K562 (cell line): ENCODE results near the gene SPOCK3. TPM values are rescaled to one million over a fixed set of nuclear protein-coding genes. Genes with fewer than 3 reads are reported as not detected.

Source experiments
- ATAC-seq: fragments of 200-7000 bp; cut with Tn5 transposase; 3 replicates; pipeline ENCODE4 v1.9.1; 2020; ENCODE audit warnings: moderate library complexity
- BruUV-seq: library from RNA; stranded (reverse); fragments of 400-500 nt; replicated peaks from 2 replicates; lab custom pipeline; 2021; lab: Mats Ljungman, UMichigan
- CTCF ChIA-PET: fragments of 300-600 bp; formaldehyde crosslinking; extraction: SDS; loops from one replicate; lab custom pipeline; 2021; ENCODE audit warnings: low intra/inter-chr PET ratio; lab: Yijun Ruan, JAX
- POLR2A ChIA-PET: fragments of 300-600, 350-650 bp; sonication (Branson Sonifier 250); formaldehyde crosslinking; extraction: SDS; loops from one replicate; lab custom pipeline; 2021; ENCODE audit warnings: antibody characterized with exemption, inconsistent platforms; lab: Yijun Ruan, JAX
- DNase-seq, 4 experiments: peaks; one replicate each; pipeline versions ENCODE4 v3.0.0 to v3.0.0-alpha.2; 2011 to 2018; ENCODE audit warnings: low spot score in 3 of 4, mixed read lengths in 3 of 4; ENCODE audit errors: extremely low read depth in 1 of 4
- FAIRE-seq: peaks from 2 replicates; lab custom pipeline; 2011; peaks lifted over from hg19 to GRCh38; lab: Jason Lieb, UNC
- H2AFZ ChIP-seq: 2 replicates; pipeline ENCODE4 v1.6.0; 2011; ENCODE audit warnings: low read depth, low read length, control low read depth, inconsistent platforms
- H3K27ac ChIP-seq: fragments of 200-600 bp; 3 replicates; pipeline ENCODE4 v1.8.0; 2011; ENCODE audit warnings: low read depth, mild to moderate bottlenecking, control low read depth, inconsistent platforms, low read length, moderate library complexity, mixed read lengths; ENCODE audit errors: extremely low read depth
- H3K27me3 ChIP-seq, 2 experiments: fragments of 300-600 bp in 1 of 2; 2 replicates in 1 of 2; 3 replicates in 1 of 2; pipeline versions ENCODE4 v1.6.0 to v1.8.0; 2011; ENCODE audit warnings: inconsistent platforms in 2 of 2, low read length in 2 of 2, mild to moderate bottlenecking in 1 of 2, mixed read lengths in 1 of 2, moderate library complexity in 1 of 2; ENCODE audit not compliant: control insufficient read depth in 2 of 2, insufficient read depth in 2 of 2
- H3K36me3 ChIP-seq: fragments of 300-600 bp; 3 replicates; pipeline ENCODE4 v1.8.0; 2011; ENCODE audit warnings: mild to moderate bottlenecking, low read length, inconsistent platforms; ENCODE audit not compliant: control insufficient read depth, insufficient read depth
- H3K4me1 ChIP-seq, 2 experiments: fragments of 200-600 bp in 1 of 2; replicated peaks in 1 of 2; 2 replicates in 1 of 2; 3 replicates in 1 of 2; pipeline versions ENCODE4 v1.5.1 to v1.8.0; 2011; ENCODE audit warnings: inconsistent platforms in 2 of 2, low read length in 2 of 2, mild to moderate bottlenecking in 1 of 2, mixed read lengths in 1 of 2, moderate library complexity in 1 of 2; ENCODE audit not compliant: control insufficient read depth in 2 of 2, insufficient read depth in 2 of 2
- H3K4me2 ChIP-seq: 2 replicates; pipeline ENCODE4 v1.6.1; 2011; ENCODE audit warnings: low read length, control low read depth, inconsistent platforms, mixed read lengths; ENCODE audit not compliant: insufficient read depth
- H3K4me3 ChIP-seq: fragments of 200-600 bp; sonication (generic), shearing (Covaris generic); 2 replicates; pipeline ENCODE4 v1.5.1; 2016; ENCODE audit warnings: control low read depth, inconsistent platforms
- H3K79me2 ChIP-seq: fragments of 200-600 bp; 3 replicates; pipeline ENCODE4 v1.8.0; 2011; ENCODE audit warnings: low read length, inconsistent platforms; ENCODE audit not compliant: control insufficient read depth, insufficient read depth
- H3K9ac ChIP-seq, 2 experiments: 2 replicates each; pipeline versions ENCODE4 v1.6.0 to v1.6.1; 2011; ENCODE audit warnings: low read depth in 2 of 2, low read length in 2 of 2, control low read depth in 1 of 2, inconsistent platforms in 1 of 2, mild to moderate bottlenecking in 1 of 2, mixed read lengths in 1 of 2; ENCODE audit not compliant: insufficient read depth in 1 of 2
- H3K9me1 ChIP-seq: one replicate; pipeline ENCODE4 v1.6.0; 2011; ENCODE audit warnings: inconsistent platforms, mild to moderate bottlenecking, low read length, moderate library complexity; ENCODE audit not compliant: control insufficient read depth, insufficient read depth
- H3K9me3 ChIP-seq: replicated peaks from 2 replicates; pipeline ENCODE4 v1.5.1; 2011; ENCODE audit warnings: low read depth, low read length, inconsistent platforms; ENCODE audit not compliant: control insufficient read depth, insufficient read depth
- H4K20me1 ChIP-seq: replicated peaks from 2 replicates; pipeline ENCODE4 v1.6.1; 2011; ENCODE audit warnings: low read length, inconsistent platforms, mixed read lengths; ENCODE audit not compliant: control insufficient read depth, insufficient read depth
- AFF1 ChIP-seq, 2 experiments: fragments of 450-650 bp; IDR thresholded peaks; 2 replicates each; pipeline ENCODE4 v1.6.1; 2018; ENCODE audit warnings: mild to moderate bottlenecking in 2 of 2, low read depth in 1 of 2; ENCODE audit not compliant: partially characterized antibody in 2 of 2
- CBX8 ChIP-seq: fragments of 200-600 bp; sonication (generic); IDR thresholded peaks from 2 replicates; pipeline ENCODE4 v1.6.1; 2012; ENCODE audit warnings: borderline replicate concordance, mixed run types, low read depth, mild to moderate bottlenecking, moderate library complexity, mixed read lengths, low read length, control low read depth, inconsistent platforms; ENCODE audit not compliant: poor library complexity, severe bottlenecking; ENCODE audit errors: extremely low read depth
- CUX1 ChIP-seq: fragments of 200-800 bp; sonication (Bioruptor generic); IDR thresholded peaks from 2 replicates; pipeline ENCODE4 v1.6.1; 2016; ENCODE audit warnings: missing genetic modification characterization, missing compliant biosample characterization
- CXXC5 ChIP-seq: fragments of 250-450 bp; sonication (Bioruptor Pico); IDR thresholded peaks from 2 replicates; pipeline ENCODE4 v1.8.0; 2022; ENCODE audit warnings: inconsistent platforms, mild to moderate bottlenecking, moderate library complexity
- MEF2A ChIP-seq: IDR thresholded peaks from 2 replicates; pipeline ENCODE4 v1.6.1; 2011; ENCODE audit warnings: low read depth, mild to moderate bottlenecking, low read length, moderate library complexity; ENCODE audit not compliant: control insufficient read depth
- MEIS2 ChIP-seq: fragments of 450-650 bp; IDR thresholded peaks from 2 replicates; pipeline ENCODE4 v1.6.1; 2014; ENCODE audit warnings: mild to moderate bottlenecking; ENCODE audit not compliant: partially characterized antibody
- PYGO2 ChIP-seq: fragments of 450-650 bp; IDR thresholded peaks from 2 replicates; pipeline ENCODE4 v1.6.1; 2016; ENCODE audit warnings: mild to moderate bottlenecking, missing genetic modification characterization, moderate library complexity, missing compliant biosample characterization
- RBFOX2 ChIP-seq: fragments of 200-400 bp; formaldehyde crosslinking; IDR thresholded peaks from 2 replicates; pipeline ENCODE4 v1.6.1; 2017; ENCODE audit warnings: low read depth, mild to moderate bottlenecking, low read length, moderate library complexity
- SAFB ChIP-seq: fragments of 200-400 bp; formaldehyde crosslinking; IDR thresholded peaks from 2 replicates; pipeline ENCODE4 v1.6.1; 2017; ENCODE audit warnings: low read depth, low read length, borderline replicate concordance
- TEAD4 ChIP-seq, 2 experiments: sonication (generic) in 1 of 2; formaldehyde crosslinking in 1 of 2; IDR thresholded peaks; 2 replicates each; pipeline versions ENCODE4 v1.6.1 to v1.8.0; 2012 to 2022; ENCODE audit warnings: borderline replicate concordance in 1 of 2, inconsistent platforms in 1 of 2, low read length in 1 of 2, mild to moderate bottlenecking in 1 of 2, missing genetic modification reagents in 1 of 2
- TRIM28 ChIP-seq: fragments of 450-650 bp; IDR thresholded peaks from 2 replicates; pipeline ENCODE4 v1.6.1; 2017
- ZBTB17 ChIP-seq: fragments of 450-650 bp; formaldehyde crosslinking; IDR thresholded peaks from 2 replicates; pipeline ENCODE4 v1.4.0; 2020; ENCODE audit warnings: mild to moderate bottlenecking
- ZNF696 ChIP-seq: fragments of 250-450 bp; sonication (Bioruptor Pico); conservative IDR thresholded peaks from 2 replicates; pipeline ENCODE4 v1.4.0; 2020; ENCODE audit warnings: mild to moderate bottlenecking, moderate library complexity
- ZNF780A ChIP-seq: fragments of 250-450 bp; sonication (Bioruptor Pico); IDR thresholded peaks from 2 replicates; pipeline ENCODE4 v1.5.0; 2021; ENCODE audit warnings: mild to moderate bottlenecking
- WGBS: fragments of 100-300 bp; shearing (Covaris generic); methylation state at CpG from one replicate; pipeline ENCODE4 v1.1.6; 2016; ENCODE audit warnings: low coverage, mixed read lengths; ENCODE audit not compliant: insufficient coverage; ENCODE audit errors: missing lambda C conversion rate; 5-methylcytosine and 5-hydroxymethylcytosine counted together
- in situ Hi-C: fragments of 300-500 bp; cut with MboI; formaldehyde crosslinking; loops from 4 replicates; pipeline ENCODE4 v1.15.0; 2018; ENCODE audit warnings: inconsistent platforms, mixed read lengths
- intact Hi-C: fragments of 100-400 bp; cut with micrococcal nuclease; formaldehyde crosslinking; loops from 2 replicates; pipeline ENCODE4 v1.14.2; 2022
- polyA plus RNA-seq, 8 experiments: library from polyadenylated mRNA; depleted of rRNA in 4 of 8; stranded (reverse) in 5 of 8; unstranded in 3 of 8; fragments of >200 nt; fragmentation: Nextera tagmentation in 2 of 8; fragmentation: Illumina TruSeq in 1 of 8; extraction: Ambion mirVana in 2 of 8; extraction: Trizol in 1 of 8; gene quantifications; 2 replicates each; pipeline versions ENCODE4 v1.2.1 to v1.2.3, GENCODE V29; 2011 to 2014; ENCODE audit warnings: inconsistent platforms in 1 of 8, missing spikeins in 1 of 8
- total RNA-seq, 7 experiments: library from RNA; depleted of rRNA in 6 of 7; stranded (reverse); fragments of >200 nt in 6 of 7; fragmentation: Illumina TruSeq in 2 of 7; extraction: Trizol in 2 of 7; gene quantifications; 2 replicates each; pipeline versions ENCODE4 v1.2.1 to v1.2.3, GENCODE V29; 2011 to 2021; ENCODE audit warnings: low replicate concordance in 1 of 7

Gene SPOCK3
- total and polyA plus RNA-seq, 9 of the 15 experiments (the other 6 are each of a cell fraction or from before 2014, with no cell fraction given): not detected

GRCh38 chr4:166875821-166876220 lies 358.5 kb downstream of the SPOCK3 start:
- BruUV-seq: no TSS peak
- CTCF ChIA-PET: no interaction called here
- no peak for TF ChIP-seq MEF2A
- TF ChIP-seq ZBTB17: no peak
- no peak for TF ChIP-seq AFF1 (IDR thresholded peaks at IDR 0.05; ENCODE audit: low read depth in 1 of 2, partially characterized antibody in 2 of 2)
- no peak for TF ChIP-seq MEIS2
- TF ChIP-seq CUX1 (CRISPR knock-in tag): no peak
- TF ChIP-seq RBFOX2: no peak
- no peak for TF ChIP-seq ZNF780A
- no peak for TF ChIP-seq SAFB
- no peak for TF ChIP-seq CXXC5 (CRISPR knock-in tag)
- no peak for TF ChIP-seq CBX8
- TF ChIP-seq PYGO2 (tag): no peak
- no peak for TF ChIP-seq TEAD4 (IDR thresholded peaks at IDR 0.05; ENCODE audit: low read length)
- no peak for TF ChIP-seq TEAD4 (CRISPR knock-in tag; IDR thresholded peaks at IDR 0.05; ENCODE audit: borderline replicate concordance)
- TF ChIP-seq TRIM28: no peak
- no peak for TF ChIP-seq ZNF696

More at GRCh38 chr4:166875821-166876220, 358.5 kb downstream of the SPOCK3 start:
- no peak overlapping the region for H3K4me2 ChIP-seq
- H3K36me3 ChIP-seq: no peaks in the 10 kb centered on the region
- no peaks in the 10 kb centered on the region for H4K20me1 ChIP-seq
- POLR2A ChIA-PET: no interaction called here
- H3K4me1 ChIP-seq: no peaks in the 10 kb centered on the region
- no peaks in the 10 kb centered on the region for H3K9me3 ChIP-seq
- H3K9me1 ChIP-seq: no peaks in the 10 kb centered on the region
- no peak overlapping the region for H2AFZ ChIP-seq
- FAIRE-seq (no peak), DNase-seq (no peak), ATAC-seq (no peak)
- WGBS: 0% methylated on average over 5 of the region's 5 CpGs
- intact Hi-C loops (no loop called here), in situ Hi-C loops (no loop called here)
- H3K27ac ChIP-seq: no peak overlapping the region
- H3K4me3 ChIP-seq: no peak overlapping the region
- no peak overlapping the region for H3K9ac ChIP-seq
- no peaks in the 10 kb centered on the region for H3K27me3 ChIP-seq
- no peaks in the 10 kb centered on the region for H3K79me2 ChIP-seq
